ENCODE data around the gene RDH12.
A peak's percentile ranks its signal among the peaks of the same experiment; 100 is the strongest.
"Not testable (repeated sequence)": the region's sequence is repeated elsewhere in the genome, so short reads cannot be mapped to it uniquely, and the experiment has no call there.

The RDH12 gene

DNA sequence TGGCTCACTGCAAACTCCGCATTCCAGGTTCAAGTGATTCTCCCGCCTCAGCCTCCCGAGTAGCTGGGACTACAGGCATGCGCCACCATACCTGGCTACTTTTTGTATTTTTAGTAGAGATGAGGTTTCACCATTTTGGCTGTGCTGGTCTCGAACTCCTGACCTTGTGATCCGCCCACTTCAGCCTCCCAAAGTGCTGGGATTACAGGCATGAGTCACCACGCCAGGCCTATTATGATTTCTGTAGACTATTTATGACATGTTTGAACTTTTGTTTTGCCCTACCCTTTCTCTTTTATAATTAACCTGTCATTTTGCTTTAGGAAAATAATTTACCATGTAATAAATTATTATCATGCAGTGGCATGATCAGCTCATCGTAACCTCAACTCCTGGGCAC, at the start of gene RDH12:
Gene RDH12, plus strand, starts transcription at position 395 of the 400 bp plus-strand sequence. CDS start 20,757 bp downstream, outside the sequence.
- not testable (repeated sequence) for DNase-seq (ENCODE audit: low read depth in 2 of 2)

DNA sequence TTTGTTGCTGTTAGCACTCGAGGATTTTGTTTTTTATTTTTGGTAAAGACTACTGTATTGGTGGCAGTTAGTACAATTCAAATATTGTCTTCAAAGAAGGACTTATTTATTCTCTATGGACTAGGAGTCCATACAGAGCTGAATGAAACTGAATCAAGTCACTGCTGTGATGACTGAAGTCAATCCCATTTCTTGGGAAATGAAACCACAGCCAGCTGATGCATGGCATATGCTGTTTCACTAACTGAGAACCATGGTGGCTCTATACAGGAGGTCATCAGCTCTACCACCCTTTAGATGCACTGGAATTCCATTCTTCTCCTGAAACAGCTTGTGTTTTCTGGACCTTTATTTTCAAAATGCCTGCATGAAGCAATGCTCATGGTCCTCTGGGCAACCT, 49.5 kb upstream of the RDH12 start:
- DNase-seq (ENCODE audit: low read depth in 2 of 2): no peak

DNA sequence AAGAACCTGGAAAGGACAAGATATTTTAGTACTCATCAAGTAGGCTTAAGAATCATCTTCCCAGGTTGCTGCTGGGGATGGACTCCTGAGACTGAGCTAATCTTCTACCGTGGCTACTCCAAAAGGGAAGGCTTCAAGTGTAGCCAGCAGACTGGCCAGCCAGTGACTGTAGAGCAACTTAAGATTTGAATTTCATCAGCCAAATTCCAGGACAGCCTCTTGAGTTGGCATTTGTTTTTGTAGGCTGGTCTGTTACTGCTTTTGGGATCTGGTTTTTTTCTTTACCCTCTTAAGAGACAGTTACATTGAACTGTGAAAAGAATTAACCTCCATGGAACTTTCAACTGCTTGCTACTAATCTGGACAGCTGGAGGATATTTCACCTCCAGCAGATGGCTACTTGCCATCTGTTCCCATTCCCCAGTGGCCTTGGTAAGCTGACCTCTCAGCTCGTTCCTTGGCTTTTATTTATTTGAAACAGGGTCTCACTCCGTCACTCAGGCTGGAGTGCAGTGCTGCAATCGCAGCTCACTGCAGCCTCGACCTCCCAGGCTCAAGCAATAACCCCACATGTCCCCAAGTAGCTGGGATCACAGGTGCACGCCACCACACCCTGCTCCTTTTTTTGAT, 47.9 kb upstream of the RDH12 start:
- DNase-seq (ENCODE audit: low read depth in 2 of 2): no peak

DNA sequence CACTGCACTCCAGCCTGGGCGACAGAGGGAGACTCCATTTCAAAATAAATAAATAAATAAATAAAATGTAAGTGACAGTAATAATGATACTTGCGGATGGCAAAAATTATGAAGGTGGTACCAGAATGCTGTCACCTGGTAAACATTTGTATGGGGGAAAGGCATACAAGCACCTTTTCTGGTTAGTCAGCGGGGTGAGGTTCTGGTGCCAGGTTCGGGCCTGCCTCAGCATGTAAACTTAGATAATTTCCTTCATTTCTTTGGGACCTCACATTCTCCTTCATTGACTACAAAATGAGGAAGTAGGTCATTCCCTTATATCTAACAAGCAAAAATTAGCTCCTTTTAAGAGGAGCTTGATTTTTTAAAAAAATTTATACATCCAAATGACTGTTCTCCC, 38.1 kb upstream of the RDH12 start:
- DNase-seq (ENCODE audit: low read depth in 2 of 2): no peak

DNA sequence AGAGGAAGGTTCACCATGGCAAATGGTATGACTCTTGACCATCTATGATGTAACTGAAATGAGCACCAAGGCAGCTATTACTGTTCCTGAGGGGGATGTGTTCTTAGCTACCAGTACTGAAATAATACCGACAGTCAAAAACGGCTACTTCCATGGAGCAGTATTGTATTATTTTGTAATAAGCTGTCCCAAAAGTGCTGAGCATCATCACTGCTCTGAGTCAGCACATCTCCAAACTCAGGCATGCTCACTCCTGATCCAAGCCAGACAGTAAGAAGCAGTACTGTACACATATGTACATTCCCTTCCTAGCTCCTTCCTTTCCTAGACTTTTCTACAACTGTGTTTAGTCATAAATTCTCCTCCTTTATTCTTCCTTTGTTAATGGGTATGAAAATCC, 35.8 kb upstream of the RDH12 start:
- no peak for DNase-seq (ENCODE audit: low read depth in 2 of 2)

DNA sequence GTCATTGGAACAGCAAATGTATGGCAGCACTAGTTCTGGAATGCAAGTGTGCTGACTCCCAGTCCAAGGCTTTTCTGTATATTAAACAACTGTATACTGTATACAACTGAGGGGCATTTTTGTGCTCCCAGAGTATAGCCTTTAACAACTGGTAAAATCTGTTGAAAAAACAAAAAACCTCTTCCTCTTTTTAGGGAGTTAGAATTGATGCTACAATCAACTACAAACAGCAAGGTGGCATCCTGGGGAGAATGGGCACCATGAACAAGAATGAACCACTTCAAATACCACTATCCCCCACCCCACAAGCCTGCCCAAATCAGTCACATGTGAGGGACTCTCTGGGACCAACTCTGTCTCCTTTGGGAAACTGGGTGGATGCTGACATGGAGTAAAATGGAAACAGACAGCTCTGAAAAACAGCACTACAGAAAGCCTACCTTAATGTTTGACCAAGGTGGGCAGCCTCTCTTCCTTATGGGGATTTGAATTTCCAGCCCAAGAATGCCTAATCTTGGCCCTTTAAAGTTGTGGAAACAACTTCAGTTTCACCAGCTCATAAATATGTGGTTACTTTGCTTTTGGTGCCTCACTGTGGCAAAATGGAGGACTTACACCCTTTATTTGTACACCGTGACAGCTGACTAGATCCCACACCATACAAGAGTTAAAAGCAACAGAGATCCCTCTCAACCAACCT, 34.8 kb upstream of the RDH12 start:
- peak in 1 of 2 donors; percentile 13 for DNase-seq (ENCODE audit: low read depth in 2 of 2)

DNA sequence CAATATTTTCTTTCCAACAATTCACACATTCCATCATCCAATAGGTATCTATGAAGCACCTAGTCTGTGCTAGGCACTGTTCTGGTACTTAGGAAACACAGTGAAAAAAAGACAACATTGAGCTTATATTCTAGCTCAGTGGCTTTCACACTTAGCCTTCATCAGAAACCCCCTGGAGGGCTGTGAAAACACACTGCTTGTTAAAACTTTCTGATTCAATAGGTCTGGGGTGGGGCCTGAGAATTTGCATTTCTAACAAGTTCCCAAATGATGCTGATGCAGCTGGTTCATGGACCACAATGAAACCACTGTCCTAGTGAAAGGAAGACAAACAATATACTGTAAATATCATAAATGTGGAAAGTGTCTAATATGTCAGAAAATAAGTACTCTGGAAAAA, 33.1 kb upstream of the RDH12 start:
- no peak for DNase-seq (ENCODE audit: low read depth in 2 of 2)

DNA sequence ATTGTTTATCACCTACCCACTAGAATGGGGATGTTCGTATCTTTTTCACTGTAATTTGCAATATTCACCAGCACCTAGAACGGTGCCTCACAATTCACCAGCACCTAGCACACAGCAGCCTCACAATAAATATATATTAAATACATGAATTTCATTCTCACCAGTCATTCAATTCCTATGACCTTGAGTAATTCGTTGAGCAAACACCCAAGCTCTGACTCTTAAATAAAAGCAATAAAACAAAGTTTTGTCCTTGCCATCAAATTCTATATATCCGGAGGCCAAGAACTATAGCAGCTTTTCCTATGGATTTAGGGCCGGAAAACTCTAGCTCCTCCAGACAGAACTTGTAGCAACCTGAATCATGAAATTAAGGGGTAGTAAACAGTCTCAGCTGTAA, 28.2 kb upstream of the RDH12 start:
- no peak for DNase-seq (ENCODE audit: low read depth in 2 of 2)

DNA sequence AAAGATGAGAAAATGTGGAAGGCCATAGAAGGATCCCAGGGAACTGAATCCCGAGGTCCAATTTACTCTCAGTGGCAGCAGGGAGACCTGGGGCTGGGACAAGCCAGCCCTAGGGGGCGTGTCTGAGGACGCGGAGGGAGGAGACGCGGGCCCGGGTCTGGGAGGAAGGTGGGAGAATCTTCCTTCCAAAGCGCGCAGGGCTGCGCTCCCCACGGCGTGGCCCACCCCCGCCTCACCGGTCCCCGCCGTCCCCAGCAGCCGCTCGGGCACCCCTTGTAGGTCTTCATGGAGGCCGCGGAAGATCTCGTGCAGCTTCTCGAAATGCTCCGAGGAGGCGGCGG, 27.6 kb upstream of the RDH12 start:
- peak in 1 of 2 donors; percentile 38 for DNase-seq (ENCODE audit: low read depth in 2 of 2)

DNA sequence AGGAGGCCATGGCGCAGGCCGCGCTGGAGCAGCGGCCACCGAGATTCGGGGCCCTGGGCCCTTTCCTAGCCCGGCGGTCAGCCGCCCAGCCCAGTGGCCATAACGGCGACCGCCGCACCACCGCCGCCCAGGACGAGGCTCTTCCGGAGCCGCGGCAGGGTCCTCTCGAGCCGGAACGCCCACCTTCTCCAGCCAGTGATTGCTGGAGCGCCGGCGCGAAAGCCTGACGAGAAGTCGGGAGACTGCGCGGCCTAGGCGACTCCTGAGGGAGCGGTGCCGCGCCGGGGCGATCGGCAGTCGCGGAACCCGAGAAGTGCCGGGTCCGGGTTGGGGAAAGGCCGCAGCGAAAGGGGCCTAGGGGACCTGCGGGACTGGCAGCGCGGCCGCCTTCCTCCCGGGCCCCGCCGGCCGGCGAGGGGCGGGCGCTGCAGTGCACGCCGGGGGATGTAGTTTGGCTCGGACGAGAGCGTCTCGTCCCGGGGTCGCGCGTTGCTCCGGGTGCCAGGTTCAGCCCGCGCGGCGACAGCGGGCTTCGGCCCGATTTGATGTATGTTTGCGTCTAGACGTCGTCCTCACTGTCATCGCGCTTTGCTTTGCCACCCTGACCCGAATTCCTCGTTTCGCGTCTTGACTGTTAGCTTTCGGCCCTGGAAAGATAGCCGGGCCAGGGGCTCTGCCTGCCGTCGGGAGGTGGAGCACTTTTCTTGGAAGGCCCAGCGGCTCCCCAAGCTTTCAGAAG, 27.0 kb upstream of the RDH12 start, which contains the start of gene VTI1B:
Gene VTI1B, minus strand, starts transcription at position 153 of the 739 bp plus-strand sequence. Its CDS starts 143 bp downstream, at position 10.
- DNase-seq (ENCODE audit: low read depth in 2 of 2): peak; percentile 54 to 65

DNA sequence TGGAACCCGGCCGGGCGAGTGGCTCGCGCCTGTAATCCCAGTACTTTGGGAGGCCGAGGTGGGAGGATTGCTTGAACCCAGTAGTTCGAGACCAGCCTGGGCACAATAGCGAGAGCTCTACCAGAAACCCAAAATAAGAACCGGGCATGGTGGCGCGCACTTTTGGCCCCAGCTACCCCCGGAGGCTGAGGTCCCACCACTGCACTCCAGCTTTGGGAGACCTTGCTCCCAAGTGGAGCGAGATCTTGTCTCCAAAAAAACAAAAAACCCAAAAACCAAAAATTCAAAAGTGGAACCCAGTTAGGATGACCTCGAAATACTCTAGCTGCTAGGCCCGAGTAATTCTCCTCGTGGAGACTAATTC, 26.5 kb upstream of the RDH12 start:
- no peak for DNase-seq (ENCODE audit: low read depth in 2 of 2)

DNA sequence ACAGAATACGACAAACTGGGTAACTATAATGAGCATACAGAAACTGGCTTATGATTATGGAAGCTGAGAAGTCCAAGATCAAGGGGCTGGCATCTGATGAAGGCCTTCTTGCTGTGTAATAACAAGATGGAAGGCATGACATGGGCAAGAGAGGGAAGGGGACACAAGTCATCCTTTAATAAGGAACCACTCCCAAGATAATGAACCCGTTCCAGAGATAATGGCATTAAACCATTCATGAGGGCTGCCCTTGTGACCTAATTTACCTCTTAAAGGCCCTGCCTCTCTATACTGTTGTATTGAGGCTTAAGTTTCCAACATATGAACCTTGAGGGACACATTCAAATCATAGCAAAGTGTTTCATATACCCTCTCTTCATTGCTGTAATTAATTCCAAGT, 22.7 kb upstream of the RDH12 start:
- no peak for DNase-seq (ENCODE audit: low read depth in 2 of 2)

DNA sequence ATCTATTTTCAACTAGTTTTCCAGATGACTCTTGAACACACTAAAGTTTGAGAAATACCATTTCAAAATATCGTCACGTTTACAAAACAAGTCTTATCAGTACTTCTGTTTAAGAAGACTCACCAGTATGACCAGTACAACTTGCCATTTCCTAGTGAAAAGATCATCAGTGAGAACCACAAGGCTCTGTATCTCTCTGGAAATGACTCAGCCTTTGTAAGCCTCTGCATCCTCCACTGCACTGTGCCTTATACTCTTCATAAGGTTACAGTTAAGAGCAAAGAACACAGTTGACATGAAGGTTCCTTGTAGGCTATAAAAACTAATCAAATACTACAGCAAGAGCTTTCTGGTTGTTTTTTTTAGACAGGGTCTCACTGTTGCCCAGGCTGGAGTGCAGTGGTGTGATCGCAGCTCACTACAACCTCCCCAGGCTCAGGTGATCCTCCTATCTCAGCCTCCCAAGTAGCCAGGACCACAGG, 21.5 kb upstream of the RDH12 start:
- DNase-seq (ENCODE audit: low read depth in 2 of 2): no peak

DNA sequence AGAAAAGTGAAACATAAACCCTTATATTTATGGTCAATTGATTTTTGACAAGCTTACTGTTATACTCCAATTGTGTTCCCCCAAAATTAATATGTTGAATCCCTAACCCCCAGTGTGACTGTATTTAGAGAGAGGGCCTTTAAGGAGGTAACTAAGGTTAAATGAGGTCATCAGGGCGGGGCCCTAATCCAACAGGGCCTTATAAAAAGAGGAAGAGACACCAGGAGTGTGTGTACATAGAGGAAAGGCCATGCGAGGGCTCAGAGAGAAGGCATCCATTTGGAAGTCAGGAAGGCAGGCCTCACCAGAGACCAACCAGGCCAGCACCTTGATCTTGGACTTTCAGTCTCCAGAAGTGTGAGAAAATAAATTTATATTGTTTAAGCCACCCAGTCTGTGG, 20.7 kb upstream of the RDH12 start:
- no peak for DNase-seq (ENCODE audit: low read depth in 2 of 2)

DNA sequence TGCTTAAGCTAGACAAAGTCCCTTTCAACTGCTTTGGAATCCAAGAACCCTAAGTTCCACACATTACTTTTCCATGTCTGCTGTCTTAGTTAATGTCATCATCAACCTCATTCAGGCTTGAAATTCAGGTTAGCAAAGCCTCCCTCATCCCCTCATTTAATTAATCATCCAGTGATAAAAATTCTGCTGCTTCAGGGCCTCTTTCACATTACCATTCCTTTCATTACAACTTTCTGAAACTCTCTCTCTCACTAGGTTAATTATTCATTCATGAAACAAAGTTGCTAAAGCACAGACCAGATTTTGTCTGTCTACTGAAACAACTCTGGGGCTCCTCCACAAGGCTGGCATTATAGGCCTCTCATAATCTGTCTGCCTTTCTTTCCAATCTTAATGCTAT, 17.8 kb upstream of the RDH12 start:
- DNase-seq (ENCODE audit: low read depth in 2 of 2): no peak

DNA sequence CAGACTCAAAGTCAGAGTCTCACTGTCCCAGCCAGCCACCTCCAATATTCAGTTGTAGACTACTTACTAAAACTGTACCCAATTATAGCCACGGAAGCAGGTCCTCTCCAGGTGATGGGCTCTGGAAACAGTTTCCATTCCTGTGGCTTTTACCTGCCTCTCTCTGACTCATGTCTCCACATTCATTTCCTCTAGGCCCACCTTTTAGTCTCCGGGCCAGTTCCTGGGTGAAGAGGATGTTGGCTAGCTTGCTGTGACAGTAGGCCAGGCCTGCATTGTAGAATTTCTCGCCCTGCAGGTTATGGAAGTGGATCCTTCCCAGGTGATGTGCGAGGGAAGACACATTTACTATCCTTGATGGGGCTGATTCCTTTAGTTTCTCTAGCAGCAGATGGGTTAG, 11.7 kb upstream of the RDH12 start:
- DNase-seq (ENCODE audit: low read depth in 2 of 2): no peak

DNA sequence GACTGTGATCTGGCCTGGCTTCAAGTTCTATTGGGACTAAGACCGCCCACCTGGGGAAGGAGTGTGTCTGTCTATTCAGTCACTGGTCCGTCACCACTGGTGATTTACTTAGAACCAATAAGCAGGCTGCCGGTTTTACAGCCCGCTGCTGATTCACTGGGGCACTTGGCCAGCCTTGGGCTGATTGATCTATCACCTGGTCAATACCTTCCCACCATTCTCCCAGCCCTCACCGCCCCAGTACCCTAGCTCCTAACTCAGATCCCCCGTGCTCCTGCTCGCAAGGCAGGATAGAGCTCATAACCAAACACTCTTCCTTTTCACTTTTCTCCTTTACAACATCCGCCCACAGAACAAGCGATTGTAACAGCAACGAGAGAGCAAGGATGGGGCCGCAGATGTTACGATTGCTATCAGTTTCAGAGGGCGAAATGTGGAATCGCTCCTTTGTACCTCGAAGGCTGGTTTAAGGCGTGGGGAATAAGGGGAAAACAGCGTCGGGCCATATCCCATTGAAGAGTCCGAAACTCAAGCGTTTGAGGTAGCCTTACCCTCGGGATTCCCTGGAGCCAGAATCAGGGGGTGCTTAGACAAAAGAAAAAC, 6.8 kb upstream of the RDH12 start:
- DNase-seq (ENCODE audit: low read depth in 2 of 2): peak; percentile 54 to 61

DNA sequence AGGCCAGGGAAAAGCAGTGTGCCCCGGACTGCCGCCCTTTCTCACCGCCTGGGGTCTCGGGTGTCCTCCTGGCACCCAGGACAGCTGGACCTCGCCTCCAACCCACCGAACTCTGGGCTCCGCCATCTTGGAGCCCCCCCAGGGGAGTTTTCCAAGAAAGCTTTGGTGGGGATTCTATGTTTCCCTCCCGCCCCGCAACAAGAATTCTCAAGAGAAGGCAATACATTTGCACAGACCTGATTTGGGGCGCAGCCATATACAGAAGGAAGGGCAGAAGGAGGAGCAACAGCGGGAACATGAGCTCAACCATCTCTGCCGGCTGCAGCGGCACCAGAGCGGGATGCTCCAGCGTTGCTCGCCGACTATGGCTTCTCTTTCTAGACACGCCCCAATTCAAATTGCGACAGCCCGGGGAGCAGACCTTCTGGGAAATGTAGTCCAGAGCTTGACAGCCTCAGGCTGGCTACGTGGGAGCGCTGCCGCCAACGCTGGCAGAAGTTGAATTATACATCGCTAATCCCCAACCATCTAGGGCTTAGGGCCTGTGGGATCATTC, 6.2 kb upstream of the RDH12 start, which contains the start of gene RDH11:
Gene RDH11, minus strand, starts transcription at position 371 of the 556 bp plus-strand sequence. Its CDS starts 61 bp downstream, at position 310.
- DNase-seq (ENCODE audit: low read depth in 2 of 2): peak; percentile 67 to 71

DNA sequence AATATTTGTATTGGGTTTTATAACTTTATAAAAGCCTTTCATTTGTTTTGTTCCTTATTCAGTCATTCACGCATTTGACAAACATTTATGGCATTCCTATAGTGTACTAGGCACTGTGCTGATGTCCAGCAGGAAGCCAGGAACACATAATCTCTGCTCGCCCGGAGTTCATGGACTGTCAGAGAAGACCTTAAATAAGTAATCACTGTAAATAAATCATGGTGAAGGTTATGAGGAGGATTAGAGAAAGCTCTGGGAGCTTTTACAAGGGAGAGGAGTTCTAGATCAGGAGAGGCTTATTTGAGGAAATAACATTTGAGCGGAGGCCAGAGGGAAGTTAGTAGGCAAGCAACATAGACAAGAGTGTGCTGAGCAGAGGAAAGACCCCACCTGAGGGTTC, 4.7 kb upstream of the RDH12 start:
- no peak for DNase-seq (ENCODE audit: low read depth in 2 of 2)

DNA sequence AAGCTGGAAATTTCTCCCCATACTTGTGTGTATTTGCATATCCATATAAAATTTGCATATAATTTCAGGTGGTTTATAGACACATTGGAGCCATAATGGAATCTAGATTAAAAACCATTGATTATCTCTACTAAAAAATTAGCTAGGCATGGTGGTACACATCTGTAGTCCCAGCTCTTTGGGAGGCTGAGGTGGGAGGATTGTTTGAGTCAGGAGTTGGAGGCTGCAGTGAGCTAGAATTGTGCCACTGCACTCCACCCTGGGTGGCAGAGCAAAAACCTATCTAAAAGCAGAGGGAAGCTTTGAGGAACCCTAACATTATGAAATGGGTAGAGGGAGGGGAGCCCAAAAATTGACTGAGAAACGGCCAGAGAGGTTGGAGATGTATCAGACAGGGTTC, 3.5 kb upstream of the RDH12 start:
- DNase-seq (ENCODE audit: low read depth in 2 of 2): no peak

DNA sequence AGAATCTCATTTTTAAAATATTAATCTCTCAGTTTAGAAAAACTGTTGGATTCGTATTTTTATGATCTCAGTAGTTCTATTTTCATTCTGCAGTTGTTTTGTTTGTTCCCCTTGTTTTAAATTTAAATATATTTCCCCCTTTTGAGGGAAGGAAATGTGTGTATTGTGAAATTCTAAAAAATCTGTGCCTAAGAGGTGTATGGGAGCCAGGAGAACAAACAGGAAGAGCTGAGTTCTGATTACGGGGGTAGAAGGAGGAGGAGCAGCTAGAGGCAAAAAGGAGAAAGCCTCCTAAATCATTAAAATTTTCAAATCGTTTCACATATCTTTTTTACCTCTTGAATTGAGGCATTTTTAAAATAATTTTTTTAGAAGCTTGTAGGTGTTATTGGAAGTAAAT, 2.3 kb downstream of the RDH12 start:
- no peak for DNase-seq (ENCODE audit: low read depth in 2 of 2)

DNA sequence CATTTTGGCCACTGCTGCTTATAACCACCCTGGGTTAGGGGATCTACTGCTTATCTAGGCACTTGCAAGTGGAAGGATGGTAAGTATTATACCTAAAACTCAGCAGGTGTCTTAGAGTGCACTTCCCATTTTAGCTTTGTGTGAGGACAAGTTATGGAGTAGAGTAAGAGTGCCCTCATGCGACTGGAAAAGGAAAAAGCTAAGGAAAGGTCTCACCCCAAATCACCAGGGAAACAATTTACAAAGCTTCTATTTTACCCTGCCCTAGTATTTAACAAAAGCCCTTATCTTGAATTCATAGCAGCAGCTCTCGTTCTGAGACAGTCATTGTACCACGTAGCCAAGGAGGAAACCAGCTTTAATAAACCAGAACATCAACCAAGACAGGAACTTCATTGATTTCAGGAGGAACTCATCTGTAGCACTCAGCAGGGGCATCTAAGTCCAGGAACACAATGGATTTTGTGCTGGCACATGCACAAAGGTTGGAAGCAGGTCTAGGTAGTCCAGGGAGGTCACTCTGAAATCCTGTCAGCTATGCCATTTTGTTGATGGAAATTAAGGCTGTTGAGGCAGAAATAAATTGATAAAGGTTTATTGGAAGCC, 2.9 kb downstream of the RDH12 start:
- DNase-seq (ENCODE audit: low read depth in 2 of 2): peak in 1 of 2 donors; percentile 23

All from activated CD4-positive, alpha-beta T cell treated with anti-CD3 and anti-CD28 coated beads for 24 hours (primary cell).